K562 (cell line): ENCODE data around the gene ADAM33.

Source experiments
- EZH2 ChIP-seq: IDR thresholded peaks from 2 replicates; pipeline ENCODE4 v1.6.1; 2012; ENCODE audit warnings: low read depth, mild to moderate bottlenecking, inconsistent platforms, low read length, borderline replicate concordance
- KLF13 ChIP-seq: fragments of 450-650 bp; IDR thresholded peaks from 2 replicates; pipeline ENCODE4 v1.6.1; 2016; ENCODE audit warnings: missing genetic modification characterization, low read depth, mild to moderate bottlenecking, missing compliant biosample characterization, moderate library complexity, borderline replicate concordance
- TFE3 ChIP-seq: fragments of 450-650 bp; formaldehyde crosslinking; IDR thresholded peaks from 2 replicates; pipeline ENCODE4 v1.4.0; 2020; ENCODE audit warnings: mild to moderate bottlenecking, mixed read lengths

GRCh38 chr20:3680701-3681351, 984 bp downstream of the ADAM33 start:
- no peak for TF ChIP-seq KLF13 (tag)
- no peak for TF ChIP-seq EZH2
- no peak for TF ChIP-seq TFE3 (CRISPR knock-in tag)
